ENCODE measurements around the gene FUZ.
A peak's percentile ranks its signal among the peaks of the same experiment; 100 is the strongest.

Gene FUZ

DNA sequence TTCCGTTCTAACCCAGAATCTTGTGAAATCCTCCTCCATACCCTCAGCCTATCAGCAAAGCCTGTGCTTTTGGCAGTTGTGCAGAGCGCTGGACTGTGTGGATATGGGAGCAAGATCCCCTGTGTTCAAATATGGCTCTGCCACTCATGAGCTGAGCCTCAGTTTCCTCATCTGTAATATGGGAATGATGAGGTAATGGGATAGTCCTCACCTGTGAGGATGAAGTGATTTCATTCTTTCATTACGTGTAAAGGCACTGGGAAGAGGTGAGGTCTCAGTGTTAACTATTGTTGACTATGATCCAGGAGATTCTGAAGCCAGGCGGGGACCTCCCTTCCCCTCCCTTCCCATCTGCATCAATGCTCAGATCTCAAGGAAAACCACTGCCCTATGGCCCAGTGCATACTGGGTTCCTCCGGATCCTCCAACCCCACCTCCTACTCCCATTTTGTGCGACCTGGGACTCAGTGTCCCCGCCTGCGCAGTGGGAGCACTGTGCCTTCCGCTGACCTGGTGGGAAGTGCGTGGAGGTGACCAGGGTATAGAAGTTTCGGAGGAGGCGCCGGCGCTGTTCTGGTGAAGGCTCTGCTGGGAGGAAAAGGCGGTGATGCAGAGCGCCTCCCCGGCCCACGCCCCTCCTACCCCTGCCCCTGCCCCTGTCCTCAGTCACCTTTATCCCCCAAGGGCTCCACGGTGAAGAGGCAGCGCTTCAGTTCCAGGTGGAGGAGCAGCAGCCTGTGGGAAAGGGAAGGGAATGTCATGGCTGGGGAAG is 5.0 kb downstream of the FUZ start:
- Histone ChIP-seq H2BK120ac (ENCODE audit: low read depth, low read length) (no peak overlapping the region), H3K79me1 (ENCODE audit: low read depth, low read length) (peaks cover 3% of the 10 kb centered on the region), H3K14ac (ENCODE audit: low read length) (peak overlapping the region; percentile 75), H3K23ac (ENCODE audit: low read depth, low read length, poor library complexity) (peak overlapping the region; percentile 27), H3K4me2 (ENCODE audit: insufficient read depth, low read length, poor library complexity, severe bottlenecking) (no peak overlapping the region), H4K91ac (ENCODE audit: low read depth, low read length, poor library complexity) (no peak overlapping the region), H3K9me3 (replicated peaks in 1 of 2; ENCODE audit: control insufficient read depth in 2 of 2, insufficient read depth in 1 of 2, low read depth in 1 of 2, low read length in 2 of 2) (peaks cover 0 to 2% of the 10 kb centered on the region in 2 donors), H2BK5ac (ENCODE audit: low read length) (no peak overlapping the region), H3K4ac (ENCODE audit: low read length) (no peak overlapping the region), H3K9ac (ENCODE audit: low read depth, low read length, poor library complexity) (peak overlapping the region; percentile 82), H3K27ac (replicated peaks; ENCODE audit: low read length) (no peak overlapping the region), H3K4me1 (ENCODE audit: control insufficient read depth in 2 of 2, insufficient read depth in 1 of 2, low read depth in 1 of 2, low read length in 2 of 2) (peaks cover 4 to 19% of the 10 kb centered on the region in 2 donors), H2AFZ (ENCODE audit: low read length) (no peak overlapping the region), H3K36me3 (replicated peaks in 1 of 2; ENCODE audit: control insufficient read depth in 2 of 2, insufficient read depth in 2 of 2, low read length in 2 of 2) (peaks cover 19 to 53% of the 10 kb centered on the region in 2 donors), H3K27me3 (ENCODE audit: control insufficient read depth in 3 of 3, insufficient read depth in 3 of 3, low read depth in 1 of 3, low read length in 3 of 3) (no peaks in the 10 kb centered on the region), H2AK5ac (ENCODE audit: low read depth, low read length) (no peak overlapping the region), H4K8ac (ENCODE audit: low read depth, low read length) (no peak overlapping the region), H2BK12ac (ENCODE audit: low read length) (no peak overlapping the region), H3K4me3 (ENCODE audit: low read length in 2 of 2) (peak overlapping the region in 1 of 2 donors; percentile 34), H3K18ac (ENCODE audit: low read length) (peak overlapping the region; percentile 86), H2BK15ac (ENCODE audit: low read length) (no peak overlapping the region)
- DNase-seq (ENCODE audit: low spot score) = no peak
- WGBS, 2 donors (ENCODE audit: extremely low coverage in 2 of 2, insufficient read length in 2 of 2, insufficient replicate concordance in 1 of 2) = no CpG with 5 or more reads among the region's 20 CpGs

DNA sequence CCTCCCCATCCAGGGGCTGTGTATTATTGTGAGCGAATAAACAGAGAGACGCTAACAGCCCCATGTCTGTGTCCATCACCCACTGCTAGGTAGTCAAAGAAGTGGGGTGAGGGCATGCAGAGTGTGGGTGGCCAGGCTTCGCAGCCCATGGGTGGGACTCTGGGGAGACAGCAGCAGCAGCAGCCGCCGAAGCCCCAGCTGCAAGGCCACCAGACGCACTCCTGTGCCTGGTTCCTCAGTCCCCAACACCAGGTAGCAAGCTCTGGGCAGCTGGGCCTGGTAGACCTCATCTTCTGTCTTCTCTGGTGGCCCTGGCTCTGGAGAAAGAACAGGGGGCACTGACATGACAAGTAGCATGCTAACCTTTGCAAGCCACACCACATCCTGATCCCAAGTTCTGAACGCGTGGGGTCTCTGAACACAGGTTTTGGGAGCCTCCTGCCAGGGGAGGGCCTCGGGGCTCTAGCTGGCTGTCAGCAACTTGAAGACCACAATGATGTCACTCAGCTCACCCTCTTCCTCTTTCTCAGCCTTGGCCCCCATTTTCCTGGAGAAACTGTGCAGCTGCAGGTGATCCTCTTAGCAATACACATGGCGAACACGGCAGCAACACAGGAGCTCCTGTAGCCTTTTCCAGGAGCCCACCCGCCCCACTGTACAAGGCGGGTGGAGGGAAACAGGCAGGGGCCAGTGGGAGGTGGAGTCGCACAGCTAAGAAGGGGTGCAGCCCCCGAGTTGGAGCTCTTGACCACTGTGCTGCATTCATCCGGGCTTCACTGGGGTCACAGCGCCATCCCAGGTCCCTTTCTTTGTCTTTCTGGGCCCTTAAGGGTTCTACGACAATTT is 5.8 kb downstream of the FUZ start:
- Histone ChIP-seq H3K23ac (ENCODE audit: low read depth, low read length, poor library complexity) (no peak overlapping the region), H3K9ac (ENCODE audit: low read depth, low read length, poor library complexity) (no peak overlapping the region), H3K4me1 (ENCODE audit: control insufficient read depth in 2 of 2, insufficient read depth in 1 of 2, low read depth in 1 of 2, low read length in 2 of 2) (peaks cover under 1 to 18% of the 10 kb centered on the region in 2 donors), H3K9me3 (replicated peaks in 1 of 2; ENCODE audit: control insufficient read depth in 2 of 2, insufficient read depth in 1 of 2, low read depth in 1 of 2, low read length in 2 of 2) (no peaks in the 10 kb centered on the region), H2BK15ac (ENCODE audit: low read length) (no peak overlapping the region), H2AK5ac (ENCODE audit: low read depth, low read length) (peak overlapping the region; percentile 71), H2BK12ac (ENCODE audit: low read length) (no peak overlapping the region), H3K4me2 (ENCODE audit: insufficient read depth, low read length, poor library complexity, severe bottlenecking) (no peak overlapping the region), H4K8ac (ENCODE audit: low read depth, low read length) (no peak overlapping the region), H3K4me3 (ENCODE audit: low read length in 2 of 2) (no peak overlapping the region), H2AFZ (ENCODE audit: low read length) (no peak overlapping the region), H3K27me3 (ENCODE audit: control insufficient read depth in 3 of 3, insufficient read depth in 3 of 3, low read depth in 1 of 3, low read length in 3 of 3) (no peaks in the 10 kb centered on the region), H3K18ac (ENCODE audit: low read length) (no peak overlapping the region), H2BK5ac (ENCODE audit: low read length) (no peak overlapping the region), H2BK120ac (ENCODE audit: low read depth, low read length) (no peak overlapping the region), H3K79me1 (ENCODE audit: low read depth, low read length) (peaks cover 5% of the 10 kb centered on the region), H3K4ac (ENCODE audit: low read length) (no peak overlapping the region), H3K27ac (replicated peaks; ENCODE audit: low read length) (no peak overlapping the region), H3K14ac (ENCODE audit: low read length) (no peak overlapping the region), H3K36me3 (replicated peaks in 1 of 2; ENCODE audit: control insufficient read depth in 2 of 2, insufficient read depth in 2 of 2, low read length in 2 of 2) (peaks cover 23 to 60% of the 10 kb centered on the region in 2 donors), H4K91ac (ENCODE audit: low read depth, low read length, poor library complexity) (no peak overlapping the region)
- DNase-seq (ENCODE audit: low spot score) = no peak
- WGBS, 2 donors (ENCODE audit: extremely low coverage in 2 of 2, insufficient read length in 2 of 2, insufficient replicate concordance in 1 of 2) = no CpG with 5 or more reads among the region's 18 CpGs

DNA sequence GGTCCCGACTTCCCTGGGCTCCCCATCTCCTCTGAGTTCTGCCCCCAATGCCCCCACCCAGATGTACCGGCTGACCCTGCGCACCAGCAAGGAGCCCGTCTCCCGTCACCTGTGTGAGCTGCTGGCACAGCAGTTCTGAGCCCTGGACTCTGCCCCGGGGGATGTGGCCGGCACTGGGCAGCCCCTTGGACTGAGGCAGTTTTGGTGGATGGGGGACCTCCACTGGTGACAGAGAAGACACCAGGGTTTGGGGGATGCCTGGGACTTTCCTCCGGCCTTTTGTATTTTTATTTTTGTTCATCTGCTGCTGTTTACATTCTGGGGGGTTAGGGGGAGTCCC is 6.5 kb downstream of the FUZ start:
- H2BK5ac ChIP-seq (ENCODE audit: low read length) = no peak overlapping the region
- no peak overlapping the region for H4K91ac ChIP-seq (ENCODE audit: low read depth, low read length, poor library complexity)
- no peak overlapping the region for H3K9ac ChIP-seq (ENCODE audit: low read depth, low read length, poor library complexity)
- H2BK120ac ChIP-seq (ENCODE audit: low read depth, low read length) = no peak overlapping the region
- no peaks in the 10 kb centered on the region for H3K27me3 ChIP-seq (ENCODE audit: control insufficient read depth in 3 of 3, insufficient read depth in 3 of 3, low read depth in 1 of 3, low read length in 3 of 3)
- H3K27ac ChIP-seq (replicated peaks; ENCODE audit: low read length) = no peak overlapping the region
- H3K9me3 ChIP-seq (replicated peaks in 1 of 2; ENCODE audit: control insufficient read depth in 2 of 2, insufficient read depth in 1 of 2, low read depth in 1 of 2, low read length in 2 of 2) = no peaks in the 10 kb centered on the region
- no peak overlapping the region for H2AK5ac ChIP-seq (ENCODE audit: low read depth, low read length)
- H3K36me3 ChIP-seq (replicated peaks in 1 of 2; ENCODE audit: control insufficient read depth in 2 of 2, insufficient read depth in 2 of 2, low read length in 2 of 2) = peaks cover 21 to 64% of the 10 kb centered on the region in 2 donors
- H2AFZ ChIP-seq (ENCODE audit: low read length) = no peak overlapping the region
- H3K4ac ChIP-seq (ENCODE audit: low read length) = no peak overlapping the region
- no CpG with 5 or more reads among the region's 8 CpGs for WGBS, 2 donors (ENCODE audit: extremely low coverage in 2 of 2, insufficient read length in 2 of 2, insufficient replicate concordance in 1 of 2)
- H3K4me3 ChIP-seq (ENCODE audit: low read length in 2 of 2) = no peak overlapping the region
- no peak overlapping the region for H3K4me2 ChIP-seq (ENCODE audit: insufficient read depth, low read length, poor library complexity, severe bottlenecking)
- H3K23ac ChIP-seq (ENCODE audit: low read depth, low read length, poor library complexity) = no peak overlapping the region
- H3K79me1 ChIP-seq (ENCODE audit: low read depth, low read length) = peaks cover 7% of the 10 kb centered on the region
- no peak for DNase-seq (ENCODE audit: low spot score)
- no peak overlapping the region for H4K8ac ChIP-seq (ENCODE audit: low read depth, low read length)
- H2BK12ac ChIP-seq (ENCODE audit: low read length) = no peak overlapping the region
- H2BK15ac ChIP-seq (ENCODE audit: low read length) = no peak overlapping the region
- H3K18ac ChIP-seq (ENCODE audit: low read length) = no peak overlapping the region
- peaks cover 0 to 16% of the 10 kb centered on the region in 2 donors for H3K4me1 ChIP-seq (ENCODE audit: control insufficient read depth in 2 of 2, insufficient read depth in 1 of 2, low read depth in 1 of 2, low read length in 2 of 2)
- H3K14ac ChIP-seq (ENCODE audit: low read length) = no peak overlapping the region

Data from neuronal stem cell (in vitro differentiated cells).